Psoas muscle (tissue), 8 donors: ENCODE results near the gene NEURL1B. TPM values are rescaled to one million over a fixed set of nuclear protein-coding genes. Genes with fewer than 3 reads are reported as not detected.
"Not testable (repeated sequence)": the region's sequence is repeated elsewhere in the genome, so short reads cannot be mapped to it uniquely, and the experiment has no call there.

Experiments used
- ATAC-seq, 4 donors: fragments of 200-7000 bp; cut with Tn5 transposase; one replicate each; pipeline ENCODE4 v1.9.1; 2020; ENCODE audit warnings: moderate library complexity in 3 of 4, mild to moderate bottlenecking in 2 of 4
- DNase-seq, 2 donors: peaks; one replicate each; pipeline ENCODE4 v3.0.0-alpha.2; 2020
- H3K27ac ChIP-seq: fragments of 200-600 bp; one replicate; pipeline ENCODE4 v1.8.0; 2022
- H3K27me3 ChIP-seq, 3 donors: fragments of 200-600 bp in 1 of 3; one replicate each; pipeline versions ENCODE4 v1.6.1 to v1.8.0; 2013 to 2022; ENCODE audit warnings: low read length in 2 of 3, mild to moderate bottlenecking in 2 of 3, moderate library complexity in 1 of 3; ENCODE audit not compliant: insufficient read depth in 3 of 3
- H3K36me3 ChIP-seq, 2 donors: fragments of 200-600 bp in 1 of 2; one replicate each; pipeline versions ENCODE4 v1.6.1 to v1.8.0; 2013 to 2022; ENCODE audit warnings: low read depth in 1 of 2, mild to moderate bottlenecking in 1 of 2, moderate library complexity in 1 of 2; ENCODE audit not compliant: insufficient read depth in 1 of 2
- H3K4me1 ChIP-seq: fragments of 200-600 bp; one replicate; pipeline ENCODE4 v1.8.0; 2022
- H3K4me3 ChIP-seq: fragments of 200-600 bp; one replicate; pipeline ENCODE4 v1.8.0; 2022; ENCODE audit warnings: mild to moderate bottlenecking
- H3K9me3 ChIP-seq: fragments of 200-600 bp; one replicate; pipeline ENCODE4 v1.8.0; 2022
- CTCF ChIP-seq: fragments of 200-600 bp; IDR thresholded peaks from one replicate; pipeline ENCODE4 v1.8.0; 2022; ENCODE audit warnings: antibody characterized with exemption
- WGBS, 3 donors: extraction: QIAGEN DNeasy Blood & Tissue Kit; methylation state at CpG; one replicate each; pipeline versions ENCODE4 v1.1.6 to v1.1.7; 2013; 5-methylcytosine and 5-hydroxymethylcytosine counted together
- intact Hi-C, 2 donors: fragments of 100-400 bp; cut with DNase I; formaldehyde crosslinking; loops; one replicate each; pipeline versions ENCODE4 v1.11.0 to v1.14.2; 2022
- polyA plus RNA-seq, 3 donors: library from polyadenylated mRNA; stranded (reverse); fragments of 200-250 nt; gene quantifications; one replicate each; pipeline ENCODE4 v1.2.3, GENCODE V29; 2013
- total RNA-seq, 4 donors: library from RNA; stranded (reverse); fragmentation: NEBNext Ultra II Directional in 2 of 4; extraction: Animal tissue kit (Norgen Biotek cat#: 25700) in 2 of 4; gene quantifications; one replicate each; pipeline versions ENCODE4 v1.2.1 to v1.2.4, GENCODE V29; 2021 to 2023
- donor health status: healthy with polysubstance abuse.
- donor health status: DM: no; HTN: no; CAD: no; lungs with moderate emphysema.
- donor health status: Bipolar disorder and iron deficiency.
- donor health status: healthy.
- donor health status: DM: yes; HTN: yes; CAD: no.
- donor health status: DM: no; HTN: no; CAD: no.
- donor health status: DM: no; HTN: no; CAD: no.
- donor health status: DM: yes; HTN: yes; CAD: no.

NEURL1B gene
- total and polyA plus RNA-seq, 7 donors, result 8.0 to 20.4 (median 13.7) TPM

GRCh38 chr5:172710676-172711075, 69.6 kb downstream of the NEURL1B start:
- peaks cover 0 to 3% (median 0%) of the 10 kb centered on the region in 3 donors for H3K27me3 ChIP-seq
- no peak overlapping the region for H3K27ac ChIP-seq
- DNase-seq, result no peak
- H3K4me3 ChIP-seq, result no peak overlapping the region
- ATAC-seq, result no peak
- intact Hi-C loops, result no loop called here
- WGBS, 3 donors, result 73 to 81% (median 77%) methylated on average over 4 of the region's 4 CpGs
- no peaks in the 10 kb centered on the region for H3K36me3 ChIP-seq
- no peak for TF ChIP-seq CTCF
- no peaks in the 10 kb centered on the region for H3K9me3 ChIP-seq
- H3K4me1 ChIP-seq, result no peaks in the 10 kb centered on the region

GRCh38 chr5:172711321-172711861, 70.3 kb downstream of the NEURL1B start:
- H3K4me1 ChIP-seq, H3K27me3 ChIP-seq, ATAC-seq, H3K9me3 ChIP-seq, H3K27ac ChIP-seq, H3K4me3 ChIP-seq, H3K36me3 ChIP-seq, intact Hi-C loops: not testable (repeated sequence)
- WGBS, 3 donors, result 62 to 76% (median 64%) methylated on average over 12 of the region's 12 CpGs
- peak in 1 of 2 donors; percentile 37 for DNase-seq

GRCh38 chr5:172712610-172713009, 71.5 kb downstream of the NEURL1B start:
- no peak overlapping the region for H3K4me3 ChIP-seq
- no peaks in the 10 kb centered on the region for H3K27me3 ChIP-seq
- DNase-seq (peak in 1 of 2 donors; percentile 10), ATAC-seq (no peak)
- H3K27ac ChIP-seq, result no peak overlapping the region
- TF ChIP-seq CTCF, result no peak
- H3K9me3 ChIP-seq, result no peaks in the 10 kb centered on the region
- no peaks in the 10 kb centered on the region for H3K36me3 ChIP-seq
- WGBS, 3 donors, result 55 to 62% (median 59%) methylated on average over 8 of the region's 8 CpGs
- no peaks in the 10 kb centered on the region for H3K4me1 ChIP-seq
- intact Hi-C loops, result loop anchor here (1.0 to 2.0 kb wide), 2 partner anchors 220 kb away; no protein-coding TSS in a partner anchor

GRCh38 chr5:172713113-172713808, 72.2 kb downstream of the NEURL1B start:
- peak; percentile 97 for TF ChIP-seq CTCF
- H3K4me1 ChIP-seq, result no peaks in the 10 kb centered on the region
- no peaks in the 10 kb centered on the region for H3K9me3 ChIP-seq
- H3K27ac ChIP-seq, result no peak overlapping the region
- H3K4me3 ChIP-seq, result no peak overlapping the region
- DNase-seq (peak; percentile 67 to 84), ATAC-seq (peak; percentile 31 to 68 (median 44))
- no peaks in the 10 kb centered on the region for H3K36me3 ChIP-seq
- no peaks in the 10 kb centered on the region for H3K27me3 ChIP-seq
- intact Hi-C loops, result loop anchor here (1.0 to 2.0 kb wide), 2 partner anchors 219 to 220 kb away; no protein-coding TSS in a partner anchor
- WGBS, 3 donors, result 1 to 2% (median 1%) methylated on average over 15 of the region's 15 CpGs

- 51 to 55% (median 53%) methylated on average over 9 of the region's 9 CpGs for WGBS, 3 donors
- H3K27ac ChIP-seq, result no peak overlapping the region
- ATAC-seq (no peak), DNase-seq (peak in 1 of 2 donors; percentile 55)
- no peak for TF ChIP-seq CTCF
- no peak overlapping the region for H3K4me3 ChIP-seq
- no peaks in the 10 kb centered on the region for H3K9me3 ChIP-seq
- no peaks in the 10 kb centered on the region for H3K4me1 ChIP-seq
- H3K36me3 ChIP-seq, result no peaks in the 10 kb centered on the region
- intact Hi-C loops, result loop anchor here (1.0 to 2.0 kb wide), 2 partner anchors 218 to 219 kb away; no protein-coding TSS in a partner anchor
- H3K27me3 ChIP-seq, result no peaks in the 10 kb centered on the region
Measured at GRCh38 chr5:172713809-172714490, 72.9 kb downstream of the NEURL1B start.
